Endothelial cell of umbilical vein (primary cell): ENCODE results near the gene CUEDC2. TPM values are rescaled to one million over a fixed set of nuclear protein-coding genes. Genes with fewer than 3 reads are reported as not detected.

Source experiments
- BruUV-seq: library from RNA; stranded (reverse); fragments of 400-500 nt; replicated peaks from 2 replicates; lab custom pipeline; 2021; lab: Mats Ljungman, UMichigan
- CTCF ChIA-PET: fragments of 300-600, 350-600 bp; sonication (Branson Sonifier 250); formaldehyde crosslinking; loops from one replicate; lab custom pipeline; 2021; ENCODE audit warnings: antibody characterized with exemption, inconsistent platforms; lab: Charles Lee
- POLR2A ChIA-PET: fragments of 300-600, 350-600 bp; sonication (Branson Sonifier 250); formaldehyde crosslinking; loops from one replicate; lab custom pipeline; 2021; ENCODE audit warnings: antibody characterized with exemption, inconsistent platforms; lab: Charles Lee
- DNase-seq: peaks from one replicate; pipeline ENCODE4 v3.0.0-alpha.2; 2011; ENCODE audit warnings: low read depth, low spot score
- FAIRE-seq: peaks from 2 replicates; lab custom pipeline; 2011; peaks lifted over from hg19 to GRCh38; lab: Jason Lieb, UNC
- H2AFZ ChIP-seq: 2 replicates; pipeline ENCODE4 v1.6.0; 2012; ENCODE audit warnings: low read depth, low read length, control low read depth, inconsistent platforms
- H3K27ac ChIP-seq: 2 replicates; pipeline ENCODE4 v1.5.1; 2011; ENCODE audit warnings: low read depth, mild to moderate bottlenecking, control low read depth, low read length, moderate library complexity; ENCODE audit not compliant: insufficient read depth
- H3K27me3 ChIP-seq, 2 experiments: 2 replicates each; pipeline versions ENCODE4 v1.6.0 to v1.6.1; 2011; ENCODE audit warnings: low read length in 2 of 2, mixed read lengths in 1 of 2; ENCODE audit not compliant: control insufficient read depth in 2 of 2, insufficient read depth in 2 of 2
- H3K36me3 ChIP-seq, 2 experiments: 2 replicates in 1 of 2; 3 replicates in 1 of 2; pipeline ENCODE4 v1.5.1; 2011; ENCODE audit warnings: low read length in 2 of 2, mild to moderate bottlenecking in 1 of 2, moderate library complexity in 1 of 2; ENCODE audit not compliant: control insufficient read depth in 2 of 2, insufficient read depth in 2 of 2; ENCODE audit errors: extremely low read depth in 1 of 2
- H3K4me1 ChIP-seq: 3 replicates; pipeline ENCODE4 v1.5.1; 2011; ENCODE audit warnings: mild to moderate bottlenecking, low read length; ENCODE audit not compliant: control insufficient read depth, insufficient read depth; ENCODE audit errors: extremely low read depth
- H3K4me2 ChIP-seq: 2 replicates; pipeline ENCODE4 v1.6.1; 2011; ENCODE audit warnings: low read length, control low read depth, mixed read lengths; ENCODE audit not compliant: insufficient read depth
- H3K4me3 ChIP-seq, 3 experiments: fragments of 200-600 bp in 1 of 3; sonication (generic), shearing (Covaris generic) in 1 of 3; replicated peaks in 1 of 3; 2 replicates each; pipeline ENCODE4 v1.5.1; 2011 to 2016; ENCODE audit warnings: control low read depth in 3 of 3, low read length in 3 of 3, mild to moderate bottlenecking in 2 of 3, inconsistent platforms in 1 of 3, low read depth in 1 of 3, moderate library complexity in 1 of 3; ENCODE audit not compliant: insufficient read depth in 1 of 3
- H3K79me2 ChIP-seq: 2 replicates; pipeline ENCODE4 v1.6.0; 2012; ENCODE audit warnings: low read length, inconsistent platforms; ENCODE audit not compliant: control insufficient read depth, insufficient read depth
- H3K9ac ChIP-seq: replicated peaks from 2 replicates; pipeline ENCODE3; 2011; ENCODE audit warnings: low read length, control low read depth; ENCODE audit not compliant: insufficient read depth; ENCODE audit errors: extremely low read depth
- H3K9me1 ChIP-seq: replicated peaks from 3 replicates; pipeline ENCODE4 v1.6.0; 2011; ENCODE audit warnings: mild to moderate bottlenecking, low read length; ENCODE audit not compliant: control insufficient read depth, insufficient read depth; ENCODE audit errors: extremely low read depth
- H3K9me3 ChIP-seq: replicated peaks from 2 replicates; pipeline ENCODE4 v1.5.1; 2012; ENCODE audit warnings: low read length, inconsistent platforms; ENCODE audit not compliant: control insufficient read depth, insufficient read depth
- H4K20me1 ChIP-seq: replicated peaks from 2 replicates; pipeline ENCODE3; 2011; ENCODE audit warnings: mild to moderate bottlenecking, low read length; ENCODE audit not compliant: control insufficient read depth, insufficient read depth; ENCODE audit errors: extremely low read depth
- EZH2 ChIP-seq: IDR thresholded peaks from 2 replicates; pipeline ENCODE4 v1.6.1; 2012; ENCODE audit warnings: borderline replicate concordance, low read depth, mild to moderate bottlenecking, moderate library complexity, low read length, inconsistent platforms; ENCODE audit not compliant: severe bottlenecking
- FOS ChIP-seq: IDR thresholded peaks from 2 replicates; pipeline ENCODE4 v1.6.1; 2011; ENCODE audit warnings: mild to moderate bottlenecking, low read length, moderate library complexity, borderline replicate concordance; ENCODE audit not compliant: insufficient read depth
- JUN ChIP-seq: IDR thresholded peaks from 2 replicates; pipeline ENCODE4 v1.6.1; 2011; ENCODE audit warnings: borderline replicate concordance, low read depth; ENCODE audit not compliant: insufficient read length, insufficient read depth
- MAX ChIP-seq: IDR thresholded peaks from 2 replicates; pipeline ENCODE4 v1.6.1; 2011; ENCODE audit not compliant: insufficient read depth, insufficient read length
- MYC ChIP-seq: IDR thresholded peaks from one replicate; pipeline ENCODE4 v1.6.1; 2011; ENCODE audit warnings: mild to moderate bottlenecking, low read depth, low read length
- POLR2A ChIP-seq: IDR thresholded peaks from 2 replicates; pipeline ENCODE4 v1.6.1; 2012; ENCODE audit warnings: low read depth, mild to moderate bottlenecking, control low read depth, low read length
- POLR2AphosphoS5 ChIP-seq: IDR thresholded peaks from 2 replicates; pipeline ENCODE4 v1.6.1; 2012; ENCODE audit warnings: low read depth, mild to moderate bottlenecking, control low read depth, low read length, moderate library complexity; ENCODE audit not compliant: insufficient read depth
- dilution Hi-C: fragments of 300-500 bp; cut with MboI; formaldehyde crosslinking; loops from one replicate; pipeline ENCODE4 v1.15.0; 2019; ENCODE audit warnings: low sequenced_read_pairs; ENCODE audit not compliant: extremely low pct_ligation_motif_present
- intact Hi-C: fragments of 100-400 bp; cut with micrococcal nuclease; formaldehyde crosslinking; loops from one replicate; pipeline ENCODE4 v1.10.0; 2022
- polyA plus RNA-seq, 4 experiments: library from polyadenylated mRNA; depleted of rRNA in 3 of 4; stranded (reverse) in 3 of 4; unstranded in 1 of 4; fragments of >200 nt; gene quantifications; 2 replicates each; pipeline versions ENCODE4 v1.2.1 to v1.2.3, GENCODE V29; 2011 to 2012; ENCODE audit warnings: missing spikeins in 1 of 4
- total RNA-seq: library from RNA; stranded (reverse); gene quantifications from 2 replicates; pipeline ENCODE4 v1.2.3, GENCODE V29; 2021
- TF ChIP-seq, protein P1 (sequence below), 2 donors: IDR thresholded peaks; 1 replicate in 1 of 2; 2 replicates in 1 of 2; pipeline ENCODE4 v1.5.1; 2011; ENCODE audit warnings: low read length in 2 of 2, mild to moderate bottlenecking in 2 of 2, moderate library complexity in 2 of 2, control low read depth in 1 of 2, inconsistent platforms in 1 of 2, low read depth in 1 of 2; ENCODE audit not compliant: insufficient read depth in 1 of 2; ENCODE audit errors: extremely low read depth in 1 of 2

CUEDC2 gene
- total and polyA plus RNA-seq, 2 donors (not counting 3 experiments of a cell fraction or from before 2014, with no cell fraction given): 61.5 to 96.7 TPM

- Histone ChIP-seq H3K9me3 (no peaks in the 10 kb centered on the region), H3K9me1 (no peaks in the 10 kb centered on the region), H4K20me1 (no peaks in the 10 kb centered on the region), H3K4me2 (no peak overlapping the region), H3K79me2 (no peaks in the 10 kb centered on the region), H3K27me3 (no peaks in the 10 kb centered on the region), H3K36me3 (peaks cover 0 to 32% of the 10 kb centered on the region in 2 experiments), H3K4me1 (peaks cover 17% of the 10 kb centered on the region), H3K27ac (no peak overlapping the region), H2AFZ (no peak overlapping the region), H3K4me3 (no peak overlapping the region), H3K9ac (no peak overlapping the region)
- no peak for DNase-seq
- TF ChIP-seq EZH2: no peak
- no peak for TF ChIP-seq MYC
- TF ChIP-seq, protein P1, sequence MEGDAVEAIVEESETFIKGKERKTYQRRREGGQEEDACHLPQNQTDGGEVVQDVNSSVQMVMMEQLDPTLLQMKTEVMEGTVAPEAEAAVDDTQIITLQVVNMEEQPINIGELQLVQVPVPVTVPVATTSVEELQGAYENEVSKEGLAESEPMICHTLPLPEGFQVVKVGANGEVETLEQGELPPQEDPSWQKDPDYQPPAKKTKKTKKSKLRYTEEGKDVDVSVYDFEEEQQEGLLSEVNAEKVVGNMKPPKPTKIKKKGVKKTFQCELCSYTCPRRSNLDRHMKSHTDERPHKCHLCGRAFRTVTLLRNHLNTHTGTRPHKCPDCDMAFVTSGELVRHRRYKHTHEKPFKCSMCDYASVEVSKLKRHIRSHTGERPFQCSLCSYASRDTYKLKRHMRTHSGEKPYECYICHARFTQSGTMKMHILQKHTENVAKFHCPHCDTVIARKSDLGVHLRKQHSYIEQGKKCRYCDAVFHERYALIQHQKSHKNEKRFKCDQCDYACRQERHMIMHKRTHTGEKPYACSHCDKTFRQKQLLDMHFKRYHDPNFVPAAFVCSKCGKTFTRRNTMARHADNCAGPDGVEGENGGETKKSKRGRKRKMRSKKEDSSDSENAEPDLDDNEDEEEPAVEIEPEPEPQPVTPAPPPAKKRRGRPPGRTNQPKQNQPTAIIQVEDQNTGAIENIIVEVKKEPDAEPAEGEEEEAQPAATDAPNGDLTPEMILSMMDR (IDR thresholded peaks at IDR 0.05; ENCODE audit: extremely low read depth in 1 of 2, insufficient read depth in 1 of 2, low read depth in 1 of 2, low read length in 2 of 2): no peak
- no peak for TF ChIP-seq JUN
- TF ChIP-seq POLR2A: no peak
- no peak for TF ChIP-seq FOS
- TF ChIP-seq MAX: no peak
- TF ChIP-seq POLR2AphosphoS5: no peak
- ChIA-PET CTCF (interaction anchor here (0.9 to 9.2 kb wide), 17 partner anchors 8 to 246 kb away, joined by 3 to 168 read pairs (median 6); partner anchors contain the start of genes CUEDC2, FBXL15, NOLC1 and PITX3), POLR2A (no interaction called here)
- intact Hi-C loops (loop anchor here (1.0 kb wide), 3 partner anchors 24 to 229 kb away; no protein-coding TSS in a partner anchor), dilution Hi-C loops (no loop called here)
- no peak for FAIRE-seq
- no TSS peak for BruUV-seq
Measured at GRCh38 chr10:102398172-102399020, 34.0 kb downstream of the CUEDC2 start.
